Vagina (tissue), 2 donors: ENCODE measurements around the gene PLCD4.

Source experiments
- CTCF ChIP-seq, 3 experiments: fragments of 450-650 bp in 2 of 3; fragments of 200-600 bp in 1 of 3; sonication (generic) in 1 of 3; IDR thresholded peaks; one replicate each; pipeline ENCODE4 v1.5.1; 2017 to 2019; ENCODE audit warnings: antibody characterized with exemption in 3 of 3, mild to moderate bottlenecking in 2 of 3, moderate library complexity in 2 of 3
- POLR2A ChIP-seq, 2 donors: fragments of 450-650 bp; IDR thresholded peaks; one replicate each; pipeline ENCODE4 v1.6.1; 2017; ENCODE audit warnings: antibody characterized with exemption in 2 of 2, mild to moderate bottlenecking in 2 of 2, moderate library complexity in 2 of 2
- POLR2AphosphoS5 ChIP-seq, 2 donors: sonication (generic); formaldehyde crosslinking; IDR thresholded peaks; one replicate each; pipeline ENCODE4 v1.9.0; 2017; ENCODE audit warnings: antibody characterized with exemption in 2 of 2, mild to moderate bottlenecking in 2 of 2, low read depth in 1 of 2; ENCODE audit not compliant: insufficient read depth in 1 of 2

GRCh38 chr2:218568190-218569037 is 39.3 kb upstream of the PLCD4 start, which contains the start of the genes CNOT9 and USP37:
- TF ChIP-seq CTCF (IDR thresholded peaks at IDR 0.05) = peak in 1 of 3 experiments; percentile 20
- peak; percentile 86 to 95 for TF ChIP-seq POLR2AphosphoS5 (IDR thresholded peaks at IDR 0.05; ENCODE audit: insufficient read depth in 1 of 2, low read depth in 1 of 2)
- TF ChIP-seq POLR2A (IDR thresholded peaks at IDR 0.05) = peak in 1 of 2 donors; percentile 77
